Measurements from ENCODE around the gene C2CD2L. TPM values are rescaled to one million over a fixed set of nuclear protein-coding genes. Genes with fewer than 3 reads are reported as not detected.
"Not testable (repeated sequence)": the region's sequence is repeated elsewhere in the genome, so short reads cannot be mapped to it uniquely, and the experiment has no call there.

The C2CD2L gene
- 10 to 100 TPM; 14.2 to 17.7 TPM for total RNA-seq

- H3K9me3 Mint-ChIP-seq: no peaks in the 10 kb centered on the region
- ATAC-seq (peak; percentile 91), DNase-seq (peak; percentile 94)
- TF ChIP-seq CTCF (IDR thresholded peaks at IDR 0.05): no peak
- peak within 1 kb of the TSS; percentile 85 for H3K4me3 Mint-ChIP-seq
- H3K27ac Mint-ChIP-seq: peak within 1 kb of the TSS; percentile 95
- POLR2A ChIA-PET: interaction anchor here (0.6 to 9.7 kb wide), 14 partner anchors 8 to 91 kb away, joined by 3 to 107 read pairs (median 6); partner anchors contain the start of genes HINFP, HMBS, HYOU1 and TRAPPC4
- peaks cover 37% of the 10 kb centered on the region for H3K4me1 Mint-ChIP-seq (ENCODE audit: low read depth)
- H3K36me3 Mint-ChIP-seq (ENCODE audit: low read depth): peaks cover 7% of the 10 kb centered on the region
- intact Hi-C loops (cut with micrococcal nuclease): no loop called here
- CTCF ChIA-PET: interaction anchor here (0.6 to 1.5 kb wide), 10 partner anchors 8 to 215 kb away, joined by 3 to 4 read pairs (median 3); partner anchors contain the start of genes CBL and VPS11
- H3K27me3 Mint-ChIP-seq: no peaks in the 10 kb centered on the region
Observed at GRCh38 chr11:119106564-119107537, at the start of gene C2CD2L. TSS of gene C2CD2L (plus strand) at chr11:119107344. CDS start at chr11:119107742, 398 bp downstream.

GRCh38 chr11:119059128-119059527 is 48.0 kb upstream of the C2CD2L start:
- H3K4me3 Mint-ChIP-seq; intact Hi-C loops (cut with micrococcal nuclease); ATAC-seq; DNase-seq; H3K27ac Mint-ChIP-seq; CTCF ChIA-PET; H3K9me3 Mint-ChIP-seq; H3K27me3 Mint-ChIP-seq: not testable (repeated sequence)
- Mint-ChIP-seq H3K4me1 (ENCODE audit: low read depth) (peaks cover 26% of the 10 kb centered on the region), H3K36me3 (ENCODE audit: low read depth) (peaks cover 20% of the 10 kb centered on the region)
- POLR2A ChIA-PET: interaction anchor here (1.5 kb wide), 1 partner anchor 23 kb away, joined by 4 read pairs; no protein-coding TSS in a partner anchor

GRCh38 chr11:119061256-119061655 is 45.9 kb upstream of the C2CD2L start:
- DNase-seq: no peak
- ATAC-seq: no peak
- H3K9me3 Mint-ChIP-seq: no peaks in the 10 kb centered on the region
- TF ChIP-seq CTCF (IDR thresholded peaks at IDR 0.05): no peak
- H3K4me3 Mint-ChIP-seq: no peak overlapping the region
- ChIA-PET CTCF (interaction anchor here (0.7 to 1.1 kb wide), 2 partner anchors 18 to 135 kb away, joined by 3 read pairs; no protein-coding TSS in a partner anchor), POLR2A (interaction anchor here (0.6 to 1.8 kb wide), 4 partner anchors 10 to 1088 kb away, joined by 3 to 6 read pairs (median 4); partner anchors contain the start of gene HMBS)
- H3K27me3 Mint-ChIP-seq: no peaks in the 10 kb centered on the region
- intact Hi-C loops (cut with micrococcal nuclease): no loop called here
- no peaks in the 10 kb centered on the region for H3K36me3 Mint-ChIP-seq (ENCODE audit: low read depth)
- H3K4me1 Mint-ChIP-seq (ENCODE audit: low read depth): peaks cover 22% of the 10 kb centered on the region
- no peak overlapping the region for H3K27ac Mint-ChIP-seq

- CTCF ChIA-PET: no interaction called here
- no peak for TF ChIP-seq CTCF (IDR thresholded peaks at IDR 0.05)
- POLR2A ChIA-PET: no interaction called here
- DNase-seq: no peak
- Mint-ChIP-seq H3K36me3 (ENCODE audit: low read depth) (no peaks in the 10 kb centered on the region), H3K9me3 (no peaks in the 10 kb centered on the region), H3K4me3 (no peak overlapping the region), H3K4me1 (ENCODE audit: low read depth) (peaks cover 28% of the 10 kb centered on the region), H3K27ac (no peak overlapping the region), H3K27me3 (no peaks in the 10 kb centered on the region)
- intact Hi-C loops (cut with micrococcal nuclease): no loop called here
- no peak for ATAC-seq
Observed at GRCh38 chr11:119062779-119063178, 44.4 kb upstream of the C2CD2L start.

GRCh38 chr11:119065369-119065768 is 41.8 kb upstream of the C2CD2L start:
- H3K4me1 Mint-ChIP-seq (ENCODE audit: low read depth): peaks cover 34% of the 10 kb centered on the region
- ChIA-PET POLR2A (interaction anchor here (0.6 to 1.5 kb wide), 5 partner anchors 16 to 647 kb away, joined by 3 to 4 read pairs (median 3); partner anchors contain the start of genes C2CD2L and CENATAC), CTCF (interaction anchor here (0.6 to 1.5 kb wide), 6 partner anchors 9 to 219 kb away, joined by 3 to 6 read pairs (median 3); partner anchors contain the start of gene HINFP)
- no peak overlapping the region for H3K4me3 Mint-ChIP-seq
- peaks cover 5% of the 10 kb centered on the region for H3K36me3 Mint-ChIP-seq (ENCODE audit: low read depth)
- ATAC-seq: peak; percentile 38
- TF ChIP-seq CTCF (IDR thresholded peaks at IDR 0.05): peak; percentile 60
- peak overlapping the region; percentile 14 for H3K27ac Mint-ChIP-seq
- DNase-seq: peak; percentile 69
- H3K27me3 Mint-ChIP-seq: no peaks in the 10 kb centered on the region
- intact Hi-C loops (cut with micrococcal nuclease): no loop called here
- H3K9me3 Mint-ChIP-seq: no peaks in the 10 kb centered on the region

All from activated CD8-positive, alpha-beta T cell treated with anti-CD3 and anti-CD28 coated beads for 36 hours (primary cell).